Measurements from ENCODE around the gene RBM39. TPM values are rescaled to one million over a fixed set of nuclear protein-coding genes. Genes with fewer than 3 reads are reported as not detected.

Gene RBM39
- total and polyA plus RNA-seq, 2 of the 8 experiments (the other 6 are each of a cell fraction or from before 2014, with no cell fraction given): 78.0 to 219 TPM

GRCh38 chr20:35724321-35725230 is 17.5 kb downstream of the RBM39 start:
- 92% methylated on average over 13 of the region's 13 CpGs; no CpG with 5 or more reads in 1 of the 2 experiments for WGBS, 2 experiments (ENCODE audit: extremely low coverage in 1 of 2, insufficient coverage in 1 of 2, insufficient read length in 1 of 2, insufficient replicate concordance in 2 of 2, low coverage in 1 of 2, low lambda C conversion rate in 2 of 2, missing lambda C conversion rate in 1 of 2)
- no peak overlapping the region for H3K4me3 ChIP-seq (ENCODE audit: extremely low read depth in 1 of 4, insufficient read depth in 2 of 4, low read depth in 3 of 4, low read length in 4 of 4)
- H3K9me3 ChIP-seq (ENCODE audit: insufficient read depth in 2 of 2, low read depth in 1 of 2, low read length in 1 of 2): no peaks in the 10 kb centered on the region
- no peak overlapping the region for H2BK12ac ChIP-seq (ENCODE audit: low read depth, low read length)
- no peaks in the 10 kb centered on the region for H3K4me1 ChIP-seq (replicated peaks in 1 of 4; ENCODE audit: control insufficient read depth in 3 of 4, insufficient read depth in 4 of 4, low read length in 3 of 4)
- no peak overlapping the region for H4K5ac ChIP-seq (ENCODE audit: insufficient read length, low read depth, low read length)
- FAIRE-seq (no peak), DNase-seq (ENCODE audit: low read depth in 1 of 2, low spot score in 2 of 2) (no peak)
- H4K8ac ChIP-seq (ENCODE audit: extremely low read depth, insufficient read depth, low read length): no peak overlapping the region
- POLR2A ChIA-PET (ENCODE audit: partially characterized antibody): interaction anchor here (0.6 to 45.3 kb wide), 7 partner anchors 6 to 281 kb away, joined by 3 to 2341 read pairs (median 3); partner anchors contain the start of genes NFS1, RBM39 and ROMO1
- H3K79me1 ChIP-seq (ENCODE audit: low read depth, low read length): peaks cover 12% of the 10 kb centered on the region
- H3K23ac ChIP-seq (ENCODE audit: insufficient read length): no peak overlapping the region
- peaks cover 63 to 99% (median 91%) of the 10 kb centered on the region in 4 experiments for H3K36me3 ChIP-seq (ENCODE audit: control insufficient read depth in 2 of 4, insufficient read depth in 4 of 4, low read length in 3 of 4)
- TF ChIP-seq GABPA (IDR thresholded peaks at IDR 0.05; ENCODE audit: borderline replicate concordance, insufficient read depth, low read length) (no peak), CEBPB (IDR thresholded peaks at IDR 0.05; ENCODE audit: low read depth, low read length) (no peak), CREB1 (IDR thresholded peaks at IDR 0.05) (no peak), ATF3 (IDR thresholded peaks at IDR 0.05; ENCODE audit: insufficient read depth, low read depth, low read length) (no peak), GTF2F1 (IDR thresholded peaks at IDR 0.05; ENCODE audit: borderline replicate concordance, low read depth, low read length) (no peak), KDM1A (IDR thresholded peaks at IDR 0.05; ENCODE audit: borderline replicate concordance, low read length) (no peak), POLR2A (IDR thresholded peaks at IDR 0.05; ENCODE audit: control extremely low read depth in 1 of 2, low read depth in 2 of 2, low read length in 2 of 2) (0 out of 3 replicates have a peak, but pooled peaks of 1 of the 2 experiments have one; percentile 25)
- H3K14ac ChIP-seq (ENCODE audit: insufficient read length): no peak overlapping the region
- no peak overlapping the region for H4K91ac ChIP-seq (replicated peaks; ENCODE audit: insufficient read length, low read length)
- H2AFZ ChIP-seq (ENCODE audit: low read length): no peak overlapping the region
- H3K18ac ChIP-seq (ENCODE audit: extremely low read depth, low read length): no peak overlapping the region
- H3K4me2 ChIP-seq (ENCODE audit: insufficient read depth in 1 of 2, low read depth in 2 of 2, low read length in 2 of 2): no peak overlapping the region
- no peak overlapping the region for H2BK120ac ChIP-seq (replicated peaks; ENCODE audit: low read depth, low read length)
- H3K9ac ChIP-seq (replicated peaks in 1 of 4; ENCODE audit: extremely low read depth in 1 of 4, low read depth in 3 of 4, low read length in 3 of 4): no peak overlapping the region
- H3K4ac ChIP-seq (replicated peaks; ENCODE audit: insufficient read length, low read depth, low read length): no peak overlapping the region
- H2BK5ac ChIP-seq (ENCODE audit: low read depth, low read length): no peak overlapping the region
- no peaks in the 10 kb centered on the region for H3K27me3 ChIP-seq (replicated peaks in 1 of 4; ENCODE audit: control insufficient read depth in 3 of 4, extremely low read depth in 1 of 4, insufficient read depth in 3 of 4, low read length in 3 of 4)
- no peak overlapping the region for H2BK15ac ChIP-seq (ENCODE audit: low read length)
- no peak overlapping the region for H2AK5ac ChIP-seq (ENCODE audit: low read depth, low read length)
- no peak overlapping the region for H3K56ac ChIP-seq (replicated peaks; ENCODE audit: insufficient read length, low read depth, low read length)
- CTCF ChIA-PET (ENCODE audit: partially characterized antibody): interaction anchor here (0.6 kb wide), 1 partner anchor 124 kb away, joined by 4 read pairs; no protein-coding TSS in a partner anchor
- H3K79me2 ChIP-seq (ENCODE audit: control insufficient read depth in 1 of 2, insufficient read depth in 2 of 2, low read length in 2 of 2): peaks cover 0 to 86% of the 10 kb centered on the region in 2 experiments; a peak in 2 of 4 replicates
- H3K23me2 ChIP-seq (ENCODE audit: low read depth, low read length): no peaks in the 10 kb centered on the region
- H3K27ac ChIP-seq (ENCODE audit: low read depth, low read length): no peak overlapping the region
- H2BK20ac ChIP-seq (ENCODE audit: low read length): no peak overlapping the region
- peaks cover 16 to 25% of the 10 kb centered on the region in 2 experiments for H4K20me1 ChIP-seq (replicated peaks in 1 of 2; ENCODE audit: control insufficient read depth in 1 of 2, insufficient read depth in 2 of 2, low read length in 2 of 2)
